IPS-18c (cell line): ENCODE data around the gene ST6GAL2.

Experiments
- H3K4me3 ChIP-seq: 2 replicates; pipeline ENCODE4 v1.7.0; 2013; ENCODE audit warnings: low read depth, mild to moderate bottlenecking, low read length, moderate library complexity; ENCODE audit not compliant: insufficient read depth
- H3K9me3 ChIP-seq: one replicate; pipeline ENCODE4 v1.6.1; 2013; ENCODE audit warnings: mild to moderate bottlenecking, low read length, moderate library complexity; ENCODE audit not compliant: control insufficient read depth, insufficient read depth

Gene ST6GAL2

DNA sequence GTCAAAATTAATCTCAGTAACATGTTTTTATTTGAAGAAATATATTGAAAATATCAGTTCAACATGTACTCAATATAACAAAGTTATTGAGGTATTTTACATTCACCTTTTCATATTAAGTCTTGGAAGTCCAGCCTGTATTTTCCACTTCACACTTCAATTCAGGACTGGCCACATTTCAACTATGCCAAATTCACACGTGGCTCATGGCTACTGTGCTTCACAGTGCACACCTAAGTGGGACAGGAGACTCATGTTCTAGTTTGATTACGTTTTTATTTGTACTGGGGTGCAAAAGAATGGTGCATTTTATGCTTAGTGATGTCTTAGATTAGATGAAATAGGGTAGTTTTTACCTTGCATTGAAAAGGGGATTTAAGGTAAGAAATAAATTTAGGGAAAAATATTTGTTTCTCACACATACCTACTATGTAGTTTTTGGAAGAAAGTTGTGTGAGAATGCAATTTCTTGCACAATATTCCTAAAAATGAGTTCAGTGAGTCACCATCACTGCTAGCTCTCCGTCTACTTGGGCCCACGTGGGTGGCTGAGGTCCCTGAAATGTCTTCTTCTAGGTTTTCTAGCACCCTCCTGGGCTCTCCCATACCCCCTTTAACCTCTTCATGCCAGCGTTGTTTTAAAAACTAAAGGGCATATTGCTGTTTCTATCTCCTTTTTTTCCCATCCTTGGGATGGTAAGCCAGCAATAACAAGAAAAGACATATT lies 87.0 kb downstream of the ST6GAL2 start:
- no peaks in the 10 kb centered on the region for H3K9me3 ChIP-seq
- no peak overlapping the region for H3K4me3 ChIP-seq

DNA sequence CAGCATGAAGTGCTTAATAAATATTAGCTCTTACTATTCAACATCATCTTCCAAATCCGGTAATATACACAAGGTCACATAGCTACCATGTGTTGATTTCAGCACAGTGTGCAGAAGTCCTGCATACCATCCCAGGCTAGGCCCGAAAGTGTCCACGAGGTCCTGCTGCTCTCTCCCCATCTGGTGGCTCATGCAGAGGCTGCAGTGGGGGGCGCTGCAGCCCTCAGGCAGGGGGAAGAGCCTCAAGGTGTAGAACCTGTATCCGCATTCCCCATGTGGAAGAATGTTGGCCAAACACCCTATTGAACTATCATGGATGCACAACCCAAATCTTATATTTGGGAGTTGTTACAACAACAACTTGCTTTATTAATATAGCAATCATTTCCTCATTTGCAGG lies 88.5 kb downstream of the ST6GAL2 start:
- Histone ChIP-seq H3K4me3 (no peak overlapping the region), H3K9me3 (peaks cover 2% of the 10 kb centered on the region)

- peaks cover 2% of the 10 kb centered on the region for H3K9me3 ChIP-seq
- H3K4me3 ChIP-seq, result no peak overlapping the region
These were observed 93.3 kb downstream of the ST6GAL2 start for GRCh38 chr2:106792671-106793070.

DNA sequence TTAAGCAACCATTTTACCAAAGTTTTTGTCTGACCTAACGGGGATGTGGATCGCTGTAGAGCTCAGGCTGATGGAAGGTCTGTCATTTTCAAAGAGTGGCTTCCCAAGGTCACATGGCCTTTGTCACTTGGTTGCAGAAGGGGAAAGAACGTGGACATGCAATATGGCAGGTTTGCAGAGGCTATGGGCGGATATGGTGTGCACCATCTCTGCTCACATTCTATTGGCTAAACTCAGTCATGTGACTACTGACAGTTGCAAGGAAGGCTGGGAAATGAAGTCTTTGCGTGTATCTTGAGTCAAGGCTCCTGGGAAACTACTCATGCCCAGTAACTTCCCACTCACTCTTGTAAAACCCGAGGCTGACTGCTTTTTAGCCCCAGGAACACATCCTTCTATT lies 96.8 kb downstream of the ST6GAL2 start:
- H3K4me3 ChIP-seq, result no peak overlapping the region
- H3K9me3 ChIP-seq, result peaks cover 2% of the 10 kb centered on the region

DNA sequence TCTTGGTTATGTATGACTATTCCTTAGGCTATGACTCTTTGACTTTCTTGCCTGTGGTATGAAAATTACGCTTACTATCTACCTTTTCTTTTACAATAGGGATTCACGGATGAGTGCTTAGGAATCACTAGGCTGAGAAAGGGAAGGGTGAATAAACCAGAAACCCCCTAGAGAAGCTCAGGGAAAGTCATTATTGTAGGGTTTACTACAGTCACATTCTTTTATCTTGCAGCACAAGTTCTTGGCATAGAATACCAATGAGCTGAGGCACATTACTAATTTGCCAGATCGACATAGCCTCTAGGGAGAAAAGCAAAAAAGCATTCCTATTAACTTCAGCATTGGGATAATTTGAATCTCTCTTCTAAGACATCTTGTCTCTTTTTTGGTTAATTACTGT lies 103.3 kb downstream of the ST6GAL2 start:
- Histone ChIP-seq H3K4me3 (no peak overlapping the region), H3K9me3 (no peaks in the 10 kb centered on the region)

GRCh38 chr2:106781196-106781595 lies 104.8 kb downstream of the ST6GAL2 start:
- H3K9me3 ChIP-seq, result no peaks in the 10 kb centered on the region
- no peak overlapping the region for H3K4me3 ChIP-seq

GRCh38 chr2:106771811-106772210 lies 114.2 kb downstream of the ST6GAL2 start:
- no peaks in the 10 kb centered on the region for H3K9me3 ChIP-seq
- H3K4me3 ChIP-seq, result no peak overlapping the region

- H3K9me3 ChIP-seq, result no peaks in the 10 kb centered on the region
- H3K4me3 ChIP-seq, result no peak overlapping the region
These were observed 115.0 kb downstream of the ST6GAL2 start for GRCh38 chr2:106770986-106771385.

DNA sequence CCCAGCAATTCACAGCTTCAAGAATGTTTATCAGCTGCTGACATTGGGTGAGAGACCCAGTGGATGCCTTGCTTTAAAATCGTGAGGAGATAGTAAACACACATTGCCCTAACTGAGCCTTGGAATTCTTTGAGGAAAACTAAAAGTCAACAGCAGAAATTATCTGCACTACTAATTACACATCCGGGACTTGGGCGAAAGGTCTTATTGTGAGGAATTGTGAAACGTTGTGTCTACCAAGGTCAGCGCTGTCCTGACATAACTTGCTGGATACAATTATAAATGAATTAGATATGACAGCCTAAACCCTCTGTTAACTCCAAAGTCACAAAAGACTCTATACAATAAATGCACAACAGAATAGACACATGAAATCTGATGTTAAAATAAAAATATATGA lies 121.4 kb downstream of the ST6GAL2 start:
- peaks cover 2% of the 10 kb centered on the region for H3K9me3 ChIP-seq
- no peak overlapping the region for H3K4me3 ChIP-seq

DNA sequence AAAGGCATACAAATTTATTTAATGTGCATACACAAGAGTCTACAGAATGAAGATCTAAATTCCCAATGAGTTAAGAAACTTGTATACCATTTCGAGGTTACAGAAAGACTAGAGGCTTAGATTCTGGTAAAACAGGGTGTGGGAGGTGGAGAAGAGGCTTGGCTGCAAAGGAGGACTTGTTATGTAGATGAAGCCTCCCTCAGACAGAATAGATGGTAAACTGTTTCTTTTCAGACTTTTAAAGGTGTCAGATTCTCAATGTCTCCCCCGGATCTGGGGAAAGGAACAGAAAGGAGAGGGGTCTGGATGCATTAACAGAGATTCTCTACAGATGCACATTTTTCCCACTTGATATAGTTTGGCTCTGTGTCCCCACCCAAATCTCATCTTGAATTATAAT lies 126.0 kb downstream of the ST6GAL2 start:
- no peak overlapping the region for H3K4me3 ChIP-seq
- no peaks in the 10 kb centered on the region for H3K9me3 ChIP-seq

- Histone ChIP-seq H3K4me3 (no peak overlapping the region), H3K9me3 (no peaks in the 10 kb centered on the region)
These were observed 127.0 kb downstream of the ST6GAL2 start for GRCh38 chr2:106758901-106759497.
